ENCODE results near the gene LTBP1. TPM values are rescaled to one million over a fixed set of nuclear protein-coding genes. Genes with fewer than 3 reads are reported as not detected.
A peak's percentile ranks its signal among the peaks of the same experiment; 100 is the strongest.

LTBP1 gene
- total and polyA plus RNA-seq, 2 experiments from 2014 or later = 216 to 509 TPM

DNA sequence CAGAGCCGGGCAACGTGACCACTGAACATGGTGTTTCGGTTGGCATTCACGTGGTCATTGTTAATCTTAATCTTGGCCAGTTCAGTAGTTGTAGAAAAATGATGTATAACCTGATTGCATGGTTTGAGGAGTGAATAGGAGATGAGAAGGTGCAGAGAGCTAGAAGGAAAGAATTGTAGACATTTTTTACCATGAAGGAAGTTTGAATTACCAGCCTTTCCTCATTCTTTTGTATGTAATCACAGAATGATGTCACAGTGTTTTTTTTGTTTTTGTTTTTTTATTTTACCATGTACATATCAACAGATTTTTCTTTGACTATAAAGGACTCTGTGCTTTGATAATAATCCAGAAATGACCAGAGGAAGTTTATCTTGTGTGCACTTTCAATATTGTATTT lies 126.3 kb downstream of the LTBP1 start:
- Histone ChIP-seq H3K4me3 (no peak overlapping the region), H3K36me3 (no peaks in the 10 kb centered on the region), H3K27me3 (no peaks in the 10 kb centered on the region), H3K4me1 (ENCODE audit: low read depth) (peaks cover 11% of the 10 kb centered on the region), H3K27ac (no peak overlapping the region), H3K9me3 (ENCODE audit: low read depth) (no peaks in the 10 kb centered on the region)
- DNase-seq (ENCODE audit: low read depth in 1 of 2, low spot score in 1 of 2) = no peak
- TF ChIP-seq, protein P1, sequence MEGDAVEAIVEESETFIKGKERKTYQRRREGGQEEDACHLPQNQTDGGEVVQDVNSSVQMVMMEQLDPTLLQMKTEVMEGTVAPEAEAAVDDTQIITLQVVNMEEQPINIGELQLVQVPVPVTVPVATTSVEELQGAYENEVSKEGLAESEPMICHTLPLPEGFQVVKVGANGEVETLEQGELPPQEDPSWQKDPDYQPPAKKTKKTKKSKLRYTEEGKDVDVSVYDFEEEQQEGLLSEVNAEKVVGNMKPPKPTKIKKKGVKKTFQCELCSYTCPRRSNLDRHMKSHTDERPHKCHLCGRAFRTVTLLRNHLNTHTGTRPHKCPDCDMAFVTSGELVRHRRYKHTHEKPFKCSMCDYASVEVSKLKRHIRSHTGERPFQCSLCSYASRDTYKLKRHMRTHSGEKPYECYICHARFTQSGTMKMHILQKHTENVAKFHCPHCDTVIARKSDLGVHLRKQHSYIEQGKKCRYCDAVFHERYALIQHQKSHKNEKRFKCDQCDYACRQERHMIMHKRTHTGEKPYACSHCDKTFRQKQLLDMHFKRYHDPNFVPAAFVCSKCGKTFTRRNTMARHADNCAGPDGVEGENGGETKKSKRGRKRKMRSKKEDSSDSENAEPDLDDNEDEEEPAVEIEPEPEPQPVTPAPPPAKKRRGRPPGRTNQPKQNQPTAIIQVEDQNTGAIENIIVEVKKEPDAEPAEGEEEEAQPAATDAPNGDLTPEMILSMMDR (IDR thresholded peaks at IDR 0.05; ENCODE audit: low read depth, low read length) = no peak

DNA sequence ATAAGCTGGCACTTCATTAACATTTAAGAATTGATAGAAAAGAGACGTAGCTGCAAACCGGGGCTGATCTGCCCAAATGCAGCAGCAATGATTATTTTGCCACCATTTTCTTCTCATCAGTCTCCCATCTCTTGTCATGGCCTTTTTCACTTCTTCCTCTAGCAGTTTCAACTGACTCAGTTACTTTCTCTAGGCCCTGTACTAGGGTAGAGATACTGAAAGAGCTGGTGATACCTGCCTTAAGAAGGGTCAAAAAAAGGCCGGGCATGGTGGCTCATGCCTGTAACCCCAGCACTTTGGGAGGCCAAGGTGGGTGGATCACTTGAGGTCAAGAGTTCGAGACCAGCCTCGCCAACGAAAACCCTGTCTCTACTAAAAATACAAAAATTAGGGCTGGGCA lies 127.4 kb downstream of the LTBP1 start:
- DNase-seq (ENCODE audit: low read depth in 1 of 2, low spot score in 1 of 2) = no peak
- H3K27me3 ChIP-seq = no peaks in the 10 kb centered on the region
- H3K36me3 ChIP-seq = peaks cover 3% of the 10 kb centered on the region
- TF ChIP-seq, protein P1 (IDR thresholded peaks at IDR 0.05; ENCODE audit: low read depth, low read length) = no peak
- no peak overlapping the region for H3K27ac ChIP-seq
- no peaks in the 10 kb centered on the region for H3K9me3 ChIP-seq (ENCODE audit: low read depth)
- H3K4me3 ChIP-seq = no peak overlapping the region
- peaks cover 9% of the 10 kb centered on the region for H3K4me1 ChIP-seq (ENCODE audit: low read depth)

DNA sequence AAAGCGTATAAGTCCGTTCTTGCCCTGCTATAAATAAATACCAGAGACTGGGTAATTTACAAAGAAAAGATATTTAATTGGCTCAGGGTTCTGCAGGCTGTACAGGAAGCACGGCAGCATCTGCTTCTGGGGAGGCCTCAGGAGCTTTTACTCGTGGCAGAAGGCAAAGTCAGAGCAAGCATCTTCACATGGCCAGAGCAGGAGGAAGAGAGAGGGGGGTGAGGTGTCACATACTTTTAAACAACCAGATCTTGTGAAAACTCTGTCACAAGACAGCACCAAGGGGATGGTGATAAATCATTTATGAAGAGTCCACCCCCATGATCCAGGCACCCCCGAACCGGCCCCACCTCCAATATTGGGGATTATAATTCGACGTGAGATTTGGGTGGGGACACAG lies 130.6 kb downstream of the LTBP1 start:
- Histone ChIP-seq H3K9me3 (ENCODE audit: low read depth) (no peaks in the 10 kb centered on the region), H3K4me3 (no peak overlapping the region)
- TF ChIP-seq, protein P1 (IDR thresholded peaks at IDR 0.05; ENCODE audit: low read depth, low read length) = no peak

DNA sequence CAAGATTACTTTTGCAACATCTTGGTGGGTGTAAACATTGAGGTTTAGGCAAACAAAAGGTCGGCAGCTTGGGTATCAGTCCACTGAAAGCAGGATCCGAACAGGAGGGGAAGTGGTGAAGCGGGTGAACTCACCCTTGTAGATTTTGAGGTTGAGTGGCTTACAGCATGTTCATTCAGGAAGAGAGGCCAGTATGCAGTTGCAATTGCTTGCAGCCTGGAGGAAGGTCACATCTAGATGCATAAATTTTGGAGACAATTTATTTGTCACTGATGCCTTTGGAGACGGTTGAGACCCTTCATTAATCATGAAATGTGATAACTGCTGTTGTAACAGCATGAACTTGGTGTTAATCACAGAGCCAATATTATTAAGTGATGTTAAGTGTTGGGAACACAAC lies 131.1 kb downstream of the LTBP1 start:
- TF ChIP-seq, protein P1 (IDR thresholded peaks at IDR 0.05; ENCODE audit: low read depth, low read length) = no peak
- Histone ChIP-seq H3K4me3 (no peak overlapping the region), H3K27me3 (no peaks in the 10 kb centered on the region), H3K9me3 (ENCODE audit: low read depth) (no peaks in the 10 kb centered on the region), H3K36me3 (peaks cover 5% of the 10 kb centered on the region), H3K4me1 (ENCODE audit: low read depth) (no peaks in the 10 kb centered on the region), H3K27ac (peak overlapping the region; percentile 62)
- no peak for DNase-seq (ENCODE audit: low read depth in 1 of 2, low spot score in 1 of 2)

More for the DNA sequence above, 130.6 kb downstream of the LTBP1 start:
- no peaks in the 10 kb centered on the region for H3K27me3 ChIP-seq
- H3K36me3 ChIP-seq = peaks cover 5% of the 10 kb centered on the region
- peak overlapping the region; percentile 62 for H3K27ac ChIP-seq
- no peak for DNase-seq (ENCODE audit: low read depth in 1 of 2, low spot score in 1 of 2)
- H3K4me1 ChIP-seq (ENCODE audit: low read depth) = no peaks in the 10 kb centered on the region

DNA sequence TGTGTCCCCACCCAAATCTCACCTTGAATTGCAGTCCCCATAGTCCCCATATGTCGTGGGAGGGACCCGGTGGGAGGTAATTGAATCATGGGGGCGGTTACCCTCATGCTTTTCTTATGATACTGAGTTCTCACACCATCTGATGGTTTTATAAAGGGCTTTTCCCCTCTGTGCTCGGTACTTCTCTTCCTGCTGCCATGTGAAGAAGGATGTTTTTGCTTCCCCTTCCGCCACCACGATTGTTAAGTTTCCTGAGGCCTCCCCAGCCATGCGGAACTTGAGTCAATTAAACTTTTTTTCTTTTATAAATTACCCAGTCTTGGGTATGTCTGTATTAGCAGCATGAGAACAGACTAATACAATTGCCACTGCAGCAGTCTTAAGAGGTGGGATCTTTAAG lies 134.9 kb downstream of the LTBP1 start:
- DNase-seq (ENCODE audit: low read depth in 1 of 2, low spot score in 1 of 2) = no peak
- Histone ChIP-seq H3K27ac (no peak overlapping the region), H3K4me3 (no peak overlapping the region)

More for the DNA sequence above, 134.9 kb downstream of the LTBP1 start:
- peaks cover 5% of the 10 kb centered on the region for H3K36me3 ChIP-seq
- no peaks in the 10 kb centered on the region for H3K9me3 ChIP-seq (ENCODE audit: low read depth)
- H3K4me1 ChIP-seq (ENCODE audit: low read depth) = peaks cover 4% of the 10 kb centered on the region
- TF ChIP-seq, protein P1 (IDR thresholded peaks at IDR 0.05; ENCODE audit: low read depth, low read length) = no peak
- no peaks in the 10 kb centered on the region for H3K27me3 ChIP-seq

Measured in cardiac muscle cell (in vitro differentiated cells and primary cell).